Measurements from ENCODE around the gene SDF4.

The SDF4 gene

DNA sequence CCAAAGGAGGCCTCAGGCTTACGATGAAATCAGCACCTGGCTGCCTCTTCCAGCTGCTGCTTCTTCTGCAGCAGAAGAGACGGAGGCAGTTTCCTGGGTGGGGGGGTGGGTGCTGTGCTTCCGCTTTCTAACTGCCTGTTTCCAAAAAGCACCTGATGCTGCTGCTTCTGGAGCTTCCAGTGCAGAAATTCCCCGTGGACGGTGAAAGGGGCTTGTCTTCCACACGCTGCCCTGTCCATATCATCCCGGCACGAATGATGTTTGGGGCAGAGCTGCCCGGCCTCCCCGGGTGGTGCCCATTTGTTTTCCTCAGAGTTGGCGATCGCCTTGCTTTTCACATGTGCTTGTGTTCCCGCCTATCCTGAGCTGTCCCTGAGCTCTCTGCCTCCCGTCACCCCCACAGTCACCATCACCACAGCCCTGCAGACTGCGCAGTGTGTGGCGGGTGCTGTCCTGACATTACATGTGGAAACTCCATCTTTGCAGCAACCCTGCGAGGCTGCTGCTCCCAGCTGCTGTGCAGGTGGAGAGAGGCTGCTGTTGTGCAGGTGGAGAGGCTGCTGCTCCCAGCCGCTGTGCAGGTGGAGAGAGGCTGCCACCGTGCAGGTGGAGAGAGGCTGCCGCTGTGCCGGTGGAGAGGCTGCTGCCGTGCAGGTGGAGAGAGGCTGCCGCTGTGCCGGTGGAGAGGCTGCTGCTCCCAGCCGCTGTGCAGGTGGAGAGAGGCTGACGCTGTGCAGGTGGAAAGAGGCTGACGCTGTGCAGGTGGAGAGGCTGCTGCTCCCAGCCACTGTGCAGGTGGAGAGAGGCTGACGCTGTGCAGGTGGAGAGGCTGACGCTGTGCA is 56.4 kb downstream of the SDF4 start:
- no peak for DNase-seq

GRCh38 chr1:1173793-1174415 is 57.9 kb downstream of the SDF4 start, which contains the start of gene TTLL10:
Gene TTLL10, plus strand, starts transcription at chr1:1173880. Its CDS starts 5,336 bp downstream, at chr1:1179216.
- peak; percentile 23 for DNase-seq

DNA sequence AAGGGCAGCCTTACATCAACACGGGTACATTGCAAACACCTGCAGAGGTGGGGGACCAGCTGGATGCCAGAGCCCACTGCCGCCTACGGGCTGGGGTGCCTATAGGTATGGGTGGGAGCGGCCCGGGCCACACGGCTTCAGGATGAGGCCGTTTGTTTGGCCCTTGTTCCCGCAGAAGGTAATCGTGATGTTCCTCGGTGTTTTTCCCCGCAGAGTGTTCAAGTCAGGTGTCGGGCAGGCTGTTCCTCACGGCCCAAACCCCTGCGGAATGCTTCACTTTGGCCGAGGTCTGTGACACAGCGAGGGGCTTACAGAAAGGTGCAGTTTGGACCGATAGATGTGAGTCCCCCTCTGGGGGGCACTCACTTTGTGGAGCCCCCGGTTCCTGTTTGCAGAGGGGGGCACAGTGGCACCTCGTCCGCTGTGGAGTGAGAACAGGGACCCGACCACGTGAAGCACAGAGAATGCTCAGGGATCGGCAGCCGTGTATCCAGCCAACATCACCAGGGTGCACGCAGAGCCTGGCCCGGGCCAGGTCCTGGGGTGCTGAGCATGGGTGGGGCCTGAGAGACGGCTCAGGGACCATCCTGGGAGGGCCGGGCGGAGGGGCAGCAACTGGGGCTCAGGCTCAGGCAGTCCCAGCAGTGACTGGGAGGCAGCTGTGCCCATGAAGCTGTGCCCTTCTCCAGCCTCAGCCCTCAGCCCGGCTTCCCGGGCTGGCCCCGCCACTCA is 58.6 kb downstream of the SDF4 start:
- DNase-seq, result no peak

GRCh38 chr1:1171546-1172340 is 60.1 kb downstream of the SDF4 start:
- DNase-seq, result peak; percentile 18

- no peak for DNase-seq
Observed at GRCh38 chr1:1171161-1171545, 60.6 kb downstream of the SDF4 start.

DNA sequence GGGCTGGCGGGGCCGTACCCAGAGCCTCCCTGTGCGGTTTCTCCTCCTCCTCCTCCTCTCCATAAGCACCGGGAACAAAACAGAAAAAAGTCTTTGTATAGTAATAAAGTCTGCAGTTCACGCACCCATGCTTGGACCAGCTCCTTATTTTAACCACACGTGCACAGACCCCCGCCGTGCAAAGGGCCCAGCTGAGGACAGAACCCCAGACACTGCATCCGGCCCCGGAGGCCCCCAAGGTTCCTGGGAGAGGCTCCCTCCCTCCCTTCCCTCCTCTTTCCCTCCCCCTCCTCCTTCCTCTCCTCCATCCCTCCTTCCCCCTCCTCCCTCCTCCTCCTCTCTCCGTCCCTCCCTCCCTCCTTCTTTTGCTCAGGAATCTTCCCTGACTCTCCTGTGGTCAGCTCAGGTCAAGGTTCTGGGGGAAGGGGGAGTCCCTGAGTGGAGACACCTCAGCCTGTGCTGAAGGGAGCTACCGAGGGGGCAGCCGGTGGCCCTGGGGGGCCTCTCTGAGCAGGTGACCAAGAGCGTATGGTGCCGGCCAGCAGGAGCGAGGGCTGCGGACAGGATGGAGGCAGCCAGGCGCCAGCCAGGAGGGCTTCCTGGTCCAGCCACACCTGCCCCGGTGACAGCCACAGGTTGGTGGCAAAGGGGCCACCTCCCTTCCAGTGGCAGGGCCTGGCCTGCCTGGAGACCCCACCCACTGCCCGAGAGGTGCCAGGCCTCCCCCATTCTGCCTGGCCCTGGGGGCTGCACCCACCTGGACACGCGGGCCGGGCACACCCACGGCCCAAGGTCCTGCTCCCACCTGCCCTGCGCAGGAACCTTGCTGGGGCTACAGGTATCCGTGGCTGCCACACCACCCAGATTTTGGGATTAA is 61.3 kb downstream of the SDF4 start:
- DNase-seq, result no peak

DNA sequence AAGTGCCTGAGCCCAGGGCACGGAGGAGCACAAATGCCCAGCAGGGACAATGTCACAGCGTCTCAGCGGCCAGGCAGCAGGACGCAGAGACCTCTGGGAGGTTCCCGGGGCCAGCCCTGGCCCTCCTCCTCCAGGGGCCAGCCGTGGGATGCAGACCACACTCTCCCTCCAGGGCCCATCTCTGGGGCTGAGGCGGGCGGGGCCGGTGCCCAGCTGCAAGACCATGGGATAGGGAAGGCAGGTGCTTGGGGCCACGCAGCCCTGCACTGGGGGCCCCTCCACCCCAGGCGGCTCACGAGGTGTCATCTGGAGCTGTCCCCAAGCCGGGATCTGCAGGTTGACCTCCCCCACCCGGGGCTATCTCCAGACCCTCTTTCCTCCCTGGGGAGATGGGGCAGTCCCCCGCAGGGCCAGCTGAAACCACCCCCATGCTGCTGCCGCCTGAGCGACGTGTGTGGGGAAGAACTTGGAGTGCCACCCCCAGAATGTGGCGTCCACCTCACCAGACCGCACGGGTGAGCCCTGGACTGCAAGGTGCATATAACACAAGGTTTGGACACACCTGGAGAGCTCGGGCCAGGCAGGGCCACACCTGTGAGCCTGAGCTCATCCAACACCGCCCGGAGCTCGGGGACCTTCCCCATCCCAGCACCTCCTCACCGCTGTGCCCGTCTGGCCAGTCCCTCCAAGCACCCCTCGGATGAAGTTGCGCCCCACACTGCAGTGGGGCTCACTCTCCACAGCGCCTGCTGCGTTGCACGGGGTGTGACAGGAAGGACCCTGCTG is 62.2 kb downstream of the SDF4 start:
- no peak for DNase-seq

DNA sequence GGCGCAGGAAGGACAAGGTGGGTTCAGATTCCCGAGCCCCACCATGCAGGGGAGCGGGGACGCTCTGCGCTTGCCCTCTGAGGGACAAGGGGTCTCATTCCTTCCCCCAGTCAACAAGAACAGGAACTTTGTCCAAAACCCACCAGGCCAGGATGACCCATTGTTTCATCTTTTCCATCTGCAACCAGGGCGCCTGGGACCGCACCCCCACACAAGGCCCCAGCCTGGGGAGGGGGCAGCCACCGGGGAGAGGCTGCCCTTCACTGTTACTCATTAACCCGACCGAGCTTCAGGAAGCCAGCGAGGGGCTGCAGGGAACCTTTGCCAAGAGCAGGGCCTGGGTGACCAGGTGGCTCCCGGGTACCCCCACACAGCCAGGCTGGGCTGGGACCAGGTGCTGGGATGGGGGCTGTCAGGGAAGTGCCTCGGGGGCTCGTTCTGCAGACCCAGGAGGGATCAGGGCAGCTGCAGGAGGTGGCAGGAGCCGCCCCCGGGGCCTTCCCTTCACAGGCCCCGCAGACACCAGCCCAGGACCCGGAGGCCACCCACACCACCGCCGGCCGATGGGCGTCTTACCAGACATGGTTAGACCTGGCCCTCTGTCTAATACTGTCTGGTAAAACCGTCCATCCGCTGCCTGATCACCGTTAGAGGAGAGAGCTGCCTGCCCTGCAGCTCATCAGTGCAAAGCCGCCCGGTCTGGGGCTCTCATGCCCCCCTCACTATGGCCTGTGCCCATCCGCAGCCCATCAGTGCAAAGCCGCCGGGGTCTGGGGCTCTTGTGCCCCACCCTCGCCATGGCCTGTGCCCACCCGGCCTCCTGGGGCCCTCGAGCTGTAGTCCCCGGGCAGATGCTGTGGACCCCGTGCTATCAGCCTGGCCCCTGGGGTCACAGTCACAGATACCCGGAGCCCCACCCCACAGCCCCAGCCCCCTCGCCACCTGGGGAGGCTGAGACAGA is 63.1 kb downstream of the SDF4 start:
- DNase-seq, result no peak

- DNase-seq, result no peak
Observed at GRCh38 chr1:1167841-1168450, 63.9 kb downstream of the SDF4 start.

DNA sequence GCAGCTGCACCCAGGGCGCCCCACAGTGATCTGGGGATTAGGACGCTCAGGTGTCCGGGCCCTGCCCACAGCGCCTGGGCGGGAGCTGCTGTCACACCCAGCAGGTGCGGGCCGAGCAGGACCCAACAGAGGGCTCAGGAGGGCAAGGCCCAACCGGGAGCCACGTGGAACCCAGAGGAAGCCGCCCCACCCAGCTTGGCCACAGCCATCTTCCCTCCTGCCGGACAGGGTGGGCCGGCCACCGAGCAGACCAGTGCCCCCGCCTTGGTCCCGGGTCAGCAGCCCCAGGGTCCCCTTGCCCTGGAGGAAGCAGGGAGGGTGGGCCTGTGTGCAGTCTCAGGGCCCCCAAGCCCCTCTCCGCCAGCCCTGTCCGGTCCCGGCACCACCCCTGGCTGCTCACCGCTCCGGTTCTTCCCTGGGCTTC is 64.4 kb downstream of the SDF4 start:
- no peak for DNase-seq
